Posterior vena cava (tissue), 2 donors: Measurements from ENCODE around the gene GPX4. TPM values are rescaled to one million over a fixed set of nuclear protein-coding genes. Genes with fewer than 3 reads are reported as not detected.
A peak's percentile ranks its signal among the peaks of the same experiment; 100 is the strongest.

ENCODE experiments used
- DNase-seq: peaks from one replicate; pipeline ENCODE4 v3.0.0-alpha.2; 2020; ENCODE audit warnings: low spot score
- intact Hi-C, 2 donors: fragments of 100-400 bp; cut with DNase I; formaldehyde crosslinking; loops; one replicate each; pipeline versions ENCODE4 v1.14.1 to v1.14.2; 2022 to 2023
- total RNA-seq, 2 donors: library from RNA; stranded (reverse); fragmentation: NEBNext Ultra II Directional; extraction: Animal tissue kit (Norgen Biotek cat#: 25700); gene quantifications; one replicate each; pipeline ENCODE4 v1.2.1, GENCODE V29; 2021
- donor health status: DM: yes; HTN: yes; CAD: no.
- donor health status: DM: yes; HTN: yes; CAD: no.

GPX4 gene
- total RNA-seq, 2 donors from 2014 or later: 176 to 193 TPM

GRCh38 chr19:1081301-1082164, 22.3 kb upstream of the GPX4 start:
- intact Hi-C loops: loop anchor here in 1 of 2 donors (5.0 kb wide), 1 partner anchor 34 kb away; no protein-coding TSS in a partner anchor
- DNase-seq: peak; percentile 79

DNA sequence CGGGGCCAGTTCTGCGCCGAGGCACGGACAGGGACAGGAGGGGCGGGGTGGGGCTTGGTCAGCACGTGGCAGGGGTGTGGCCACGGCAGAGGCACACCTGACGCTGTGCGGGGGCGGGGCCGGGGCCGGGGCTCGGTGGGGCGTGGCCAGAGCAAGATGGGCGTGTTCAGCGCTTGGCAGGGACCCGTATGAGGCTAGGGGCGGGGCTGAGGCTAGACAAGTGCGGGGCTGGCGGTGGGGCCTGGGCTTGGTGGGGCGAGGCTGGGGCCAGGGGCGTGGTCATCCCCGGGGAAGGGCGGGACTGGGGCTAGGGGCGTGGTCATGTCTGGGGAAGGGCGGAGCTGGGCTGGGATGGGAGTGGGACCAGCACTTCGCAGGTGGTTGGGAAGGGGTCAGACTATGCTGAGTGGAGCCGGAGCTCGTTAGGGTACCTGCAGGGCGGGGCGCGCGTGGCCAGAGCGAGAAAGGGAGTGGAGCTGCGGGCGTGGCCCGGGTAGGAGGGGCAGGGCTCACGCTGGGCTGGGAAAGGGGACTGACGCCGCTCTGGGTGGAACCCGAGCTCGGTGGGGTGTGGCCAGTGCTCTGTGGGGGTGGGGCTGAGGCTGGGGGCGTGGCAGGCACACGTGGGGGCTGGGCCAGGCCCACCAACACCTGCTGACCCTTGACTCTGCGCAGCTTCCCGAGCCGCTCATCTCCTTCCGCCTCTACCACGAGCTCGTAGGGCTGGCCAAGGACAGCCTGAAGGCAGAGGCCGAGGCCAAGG, 21.4 kb upstream of the GPX4 start:
- peak; percentile 85 for DNase-seq

DNA sequence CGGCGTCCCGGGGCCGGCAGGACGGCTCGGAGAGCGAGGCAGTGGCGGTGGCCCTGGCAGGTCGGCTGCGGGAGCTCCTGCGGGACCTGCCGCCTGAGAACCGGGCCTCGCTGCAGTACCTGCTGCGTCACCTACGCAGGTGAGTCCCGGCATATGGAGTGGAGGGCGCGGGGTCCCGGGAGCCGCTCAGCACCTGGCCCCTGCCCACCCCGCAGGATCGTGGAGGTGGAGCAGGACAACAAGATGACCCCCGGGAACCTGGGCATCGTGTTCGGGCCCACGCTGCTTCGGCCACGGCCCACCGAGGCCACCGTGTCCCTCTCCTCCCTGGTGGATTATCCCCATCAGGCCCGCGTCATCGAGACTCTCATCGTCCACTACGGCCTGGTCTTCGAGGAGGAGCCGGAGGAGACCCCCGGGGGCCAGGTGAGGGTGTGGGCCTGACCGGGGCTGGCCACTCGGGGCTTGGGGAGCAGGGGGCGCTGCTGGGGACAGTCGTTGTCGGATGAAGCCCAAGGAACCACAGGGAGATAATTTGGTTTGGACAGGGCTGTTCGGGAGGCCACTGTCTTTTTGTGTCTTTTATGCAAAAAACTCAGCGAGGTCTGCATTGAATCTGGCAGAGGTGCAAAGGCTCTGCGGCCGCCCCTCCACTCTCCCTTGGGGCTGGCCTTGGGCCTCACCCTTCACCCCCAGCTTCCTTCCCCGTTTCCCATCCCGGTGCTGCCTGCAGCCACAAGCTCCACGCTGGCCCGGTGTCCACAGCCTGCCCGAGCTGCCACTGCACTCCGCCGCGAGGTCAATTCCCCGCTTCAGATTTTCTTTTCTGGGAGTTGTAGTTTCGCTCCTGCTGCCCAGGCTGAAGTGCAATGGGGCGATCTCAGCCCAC, 20.6 kb upstream of the GPX4 start:
- peak; percentile 74 for DNase-seq
- intact Hi-C loops: loop anchor here in 1 of 2 donors (5.0 kb wide), 1 partner anchor 36 kb away; no protein-coding TSS in a partner anchor

More for the DNA sequence above, 21.4 kb upstream of the GPX4 start:
- intact Hi-C loops: loop anchor here in 1 of 2 donors (5.0 kb wide), 1 partner anchor 35 kb away; no protein-coding TSS in a partner anchor

DNA sequence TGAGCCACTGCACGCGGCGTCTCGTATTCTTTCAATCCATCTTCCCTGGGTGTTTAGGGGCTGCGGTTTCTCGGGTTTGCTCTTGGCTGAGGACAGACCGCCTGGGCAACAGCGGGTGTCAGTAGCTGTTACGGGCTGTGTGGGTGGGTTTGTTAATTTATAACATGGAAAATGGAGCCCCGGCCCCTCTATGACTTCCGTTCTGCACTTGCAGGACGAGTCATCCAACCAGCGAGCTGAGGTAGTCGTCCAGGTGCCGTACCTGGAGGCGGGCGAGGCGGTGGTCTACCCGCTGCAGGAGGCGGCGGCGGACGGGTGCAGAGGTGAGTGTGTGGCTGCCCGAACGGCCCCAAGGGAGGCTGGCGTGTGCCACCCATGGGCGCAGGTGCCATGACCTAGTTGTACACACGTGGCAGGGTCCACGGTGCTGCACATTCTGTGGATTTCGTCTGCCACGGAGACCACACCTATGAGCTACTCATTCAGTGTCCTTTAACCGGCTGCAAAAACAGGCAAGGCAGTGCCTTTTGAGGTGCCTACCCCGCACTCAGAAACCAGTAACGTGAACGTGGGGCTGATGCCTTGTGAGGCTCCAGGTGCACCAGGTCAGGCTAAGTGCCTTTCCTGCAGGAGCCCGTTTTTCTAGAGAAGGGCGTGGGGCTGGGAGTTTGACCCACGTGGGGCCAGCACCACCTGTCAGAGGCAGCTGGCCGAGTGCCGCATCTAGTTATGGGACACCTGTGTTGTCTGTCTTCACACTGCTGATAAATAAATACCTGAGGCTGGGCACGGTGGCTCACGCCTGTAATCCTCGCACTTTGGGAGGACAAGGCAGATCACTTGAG, 19.5 kb upstream of the GPX4 start:
- intact Hi-C loops: loop anchor here in 1 of 2 donors (5.0 kb wide), 1 partner anchor 37 kb away; no protein-coding TSS in a partner anchor
- peak; percentile 65 for DNase-seq

- intact Hi-C loops: no loop called here
- no peak for DNase-seq
These were observed 18.6 kb upstream of the GPX4 start for GRCh38 chr19:1085053-1085658.

- no peak for DNase-seq
- intact Hi-C loops: no loop called here
These were observed 17.9 kb upstream of the GPX4 start for GRCh38 chr19:1085676-1086442.

DNA sequence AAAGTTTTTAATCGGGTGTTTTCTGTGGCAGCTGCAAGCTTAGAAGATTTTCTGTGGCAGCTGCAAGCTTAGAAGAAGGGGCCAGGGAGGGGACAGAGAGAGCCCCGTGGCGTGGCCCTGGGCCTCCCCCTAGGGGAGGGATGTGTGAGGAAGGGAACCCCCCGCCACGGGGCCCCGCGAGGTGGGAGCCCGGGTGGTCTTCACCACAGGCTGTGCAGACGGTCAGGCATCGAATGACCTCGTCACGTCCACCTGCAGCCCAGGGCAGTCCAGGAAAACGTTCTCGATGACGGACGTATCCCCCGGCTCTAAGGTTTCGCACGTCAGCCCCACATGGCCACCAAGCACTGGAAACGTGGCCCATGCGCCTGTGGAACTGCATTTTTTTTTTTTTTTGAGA, 17.2 kb upstream of the GPX4 start:
- intact Hi-C loops: no loop called here
- DNase-seq: no peak

GRCh38 chr19:1087813-1088415, 15.9 kb upstream of the GPX4 start:
- DNase-seq: peak; percentile 91
- intact Hi-C loops: no loop called here

DNA sequence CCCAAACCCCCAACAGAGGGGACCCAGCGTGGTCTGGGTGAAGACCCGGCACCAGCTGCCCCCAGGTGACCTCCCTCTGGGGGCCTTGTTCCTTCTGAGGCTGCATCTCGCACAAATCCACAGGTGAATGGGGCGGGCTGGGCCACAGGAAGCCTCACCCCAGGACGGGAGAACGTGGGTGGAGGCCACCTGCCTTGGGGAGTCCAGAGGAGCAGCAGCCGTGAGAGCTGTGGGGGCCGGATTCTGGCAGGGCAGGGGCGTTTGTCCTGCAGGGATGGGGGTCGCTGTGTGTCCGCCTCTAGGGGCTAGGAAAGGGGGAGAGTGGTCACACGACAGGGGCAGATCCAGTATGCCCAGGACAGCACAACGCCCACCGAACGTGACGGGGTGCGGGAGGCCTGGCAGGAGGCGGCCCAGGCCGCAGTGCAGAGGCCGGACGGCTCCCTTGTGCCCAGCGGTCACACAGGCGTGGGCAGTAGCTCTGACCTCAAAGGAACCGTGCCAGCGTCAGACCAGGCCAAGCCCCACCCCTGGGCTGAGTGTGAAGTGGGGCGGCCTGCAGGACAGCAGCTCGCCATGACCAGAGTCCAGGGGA, 15.3 kb upstream of the GPX4 start:
- DNase-seq: no peak
- intact Hi-C loops: no loop called here

DNA sequence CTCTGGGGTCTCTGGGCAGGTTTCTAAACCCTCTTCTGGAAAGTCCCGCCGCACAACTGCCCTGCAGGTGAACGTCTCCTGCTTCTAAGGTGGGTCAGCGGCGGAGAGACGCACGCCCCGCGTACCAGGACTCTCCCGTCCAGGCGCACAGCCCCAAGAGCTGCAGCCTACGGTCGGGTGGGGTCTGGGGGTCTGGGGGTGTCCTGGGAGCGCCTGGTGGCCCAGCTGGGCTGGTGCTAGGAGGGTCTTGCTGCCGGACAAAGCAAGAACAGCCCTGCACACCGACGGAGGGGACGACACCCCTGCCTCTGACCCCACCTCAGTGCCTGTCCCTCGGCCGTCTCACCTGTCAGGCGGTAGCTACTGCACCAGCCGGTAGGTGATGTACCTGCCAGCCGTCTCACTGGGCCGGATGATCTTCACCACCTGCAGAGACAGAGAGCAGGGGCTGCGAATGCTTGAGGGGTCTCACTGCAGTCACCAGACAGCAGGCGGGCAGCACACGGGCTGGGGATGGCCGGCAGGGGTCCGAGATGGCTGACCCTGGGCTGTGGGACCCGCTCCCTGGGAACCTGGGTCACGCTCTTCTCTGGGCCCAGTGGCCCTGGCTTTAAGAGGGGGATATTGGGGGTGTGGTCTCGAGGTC, 14.5 kb upstream of the GPX4 start:
- intact Hi-C loops: no loop called here
- DNase-seq: no peak

- no peak for DNase-seq
- intact Hi-C loops: no loop called here
These were observed 13.9 kb upstream of the GPX4 start for GRCh38 chr19:1089891-1090290.

GRCh38 chr19:1090731-1091543, 12.9 kb upstream of the GPX4 start:
- intact Hi-C loops: loop anchor here in 1 of 2 donors (1.0 kb wide), 1 partner anchor 38 kb away; no protein-coding TSS in a partner anchor
- no peak for DNase-seq

DNA sequence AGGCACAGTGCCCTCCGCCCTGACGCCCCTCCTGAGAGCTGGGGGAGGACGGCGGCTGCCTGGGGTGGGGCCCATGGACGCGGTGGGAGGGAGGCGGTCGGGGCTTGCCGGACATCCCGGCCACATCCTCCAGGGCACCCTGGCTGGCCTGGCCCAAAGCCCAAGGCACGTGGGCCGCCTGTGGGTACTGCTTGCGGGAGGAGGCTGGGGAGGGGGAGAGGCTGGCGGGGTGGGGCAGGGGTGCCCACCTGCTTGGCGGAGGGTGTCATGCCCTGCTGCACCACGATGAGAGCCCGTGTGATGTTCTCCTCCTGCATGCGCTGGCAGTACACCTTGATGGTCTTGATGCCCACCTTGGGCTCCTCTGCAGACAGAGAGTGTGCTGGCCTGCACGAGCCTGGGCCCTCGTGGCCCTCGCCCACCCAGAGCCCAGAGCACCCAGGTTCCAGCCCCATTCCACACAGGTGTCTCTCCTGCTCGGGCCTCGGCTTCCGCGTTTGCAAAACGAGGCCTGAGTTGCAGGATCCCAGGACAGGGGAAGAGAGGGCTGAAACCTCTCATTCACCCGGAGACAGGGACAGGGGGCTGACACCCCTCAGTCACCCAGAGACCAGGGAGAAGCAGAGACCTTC, 12.1 kb upstream of the GPX4 start:
- intact Hi-C loops: loop anchor here in 1 of 2 donors (1.0 kb wide), 1 partner anchor 38 kb away; no protein-coding TSS in a partner anchor
- no peak for DNase-seq

- no peak for DNase-seq
- intact Hi-C loops: no loop called here
These were observed 10.5 kb upstream of the GPX4 start for GRCh38 chr19:1093330-1093729.
